SKM-1 treated with dmso at 0.1 percent for 144 hours (cell line): ENCODE results near the gene ZIC2.

ENCODE experiments used
- DNase-seq: peaks from one replicate; lab custom pipeline; 2025; ENCODE audit not compliant: unreplicated experiment; lab: John Stamatoyannopoulos, UW

Gene ZIC2

DNA sequence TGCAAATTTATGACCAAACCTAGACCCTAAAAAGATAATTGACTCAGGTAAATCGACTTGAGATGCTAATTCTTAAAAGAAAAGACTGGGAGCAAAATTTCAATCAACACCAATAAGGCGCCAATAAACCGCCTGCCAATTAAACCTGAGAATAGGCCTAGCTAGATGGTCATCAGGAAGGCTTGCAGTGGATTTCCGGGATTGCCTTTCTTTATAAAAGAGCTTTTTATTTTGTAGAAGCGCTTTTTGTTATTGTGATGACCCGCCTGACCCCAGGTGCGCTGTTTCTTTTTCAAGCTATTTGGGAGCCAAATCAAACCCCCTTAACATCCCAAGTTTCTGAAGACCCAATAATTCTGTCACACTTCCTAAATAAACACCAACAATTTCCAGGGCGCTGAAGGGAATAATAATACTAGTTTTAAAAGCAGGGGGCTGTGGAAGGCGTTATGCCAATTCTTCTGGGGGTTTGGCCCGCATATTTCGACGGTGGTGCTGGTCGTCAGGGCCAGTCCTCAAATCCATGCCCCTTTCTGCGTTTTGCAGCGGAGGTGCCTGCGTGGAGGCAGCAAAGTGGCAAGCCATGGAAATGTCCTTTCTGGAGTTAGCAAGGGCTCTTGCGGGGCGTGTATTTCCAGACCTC, 7.2 kb upstream of the ZIC2 start:
- no peak for DNase-seq

DNA sequence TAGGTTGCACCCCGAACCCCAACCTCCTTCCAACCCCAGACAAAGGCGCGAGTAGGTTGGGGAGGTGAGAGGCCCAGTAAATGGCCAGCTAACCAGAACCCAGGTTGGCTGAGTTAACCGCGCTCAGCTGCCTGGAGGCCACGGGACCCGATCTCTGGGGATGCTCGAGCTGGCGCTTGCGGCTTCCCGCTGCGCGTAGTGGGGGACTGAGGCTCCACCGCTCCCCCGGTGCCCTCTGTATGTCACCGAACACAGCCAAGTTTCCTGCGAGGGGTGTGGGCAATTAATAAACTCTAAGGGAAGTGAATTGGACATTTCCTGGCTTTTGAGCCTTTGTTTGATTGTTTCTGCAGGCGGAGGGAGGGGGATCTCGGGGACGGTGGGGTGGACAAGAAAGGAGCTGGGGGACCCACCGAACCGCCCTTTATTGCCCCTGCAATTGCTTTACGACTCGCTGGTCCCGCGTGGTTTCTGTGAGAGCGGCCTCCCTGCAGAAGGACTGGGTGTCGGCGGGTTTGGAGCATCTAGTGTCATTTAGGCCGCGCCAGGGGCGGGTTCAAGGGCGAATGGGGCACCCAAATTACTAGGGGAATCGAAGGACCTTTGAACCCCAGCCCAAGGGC, 6.5 kb upstream of the ZIC2 start:
- DNase-seq, result no peak

GRCh38 chr13:99975626-99976025, 6.0 kb upstream of the ZIC2 start:
- no peak for DNase-seq

- DNase-seq, result no peak
These were observed 5.0 kb upstream of the ZIC2 start for GRCh38 chr13:99976575-99976974.

DNA sequence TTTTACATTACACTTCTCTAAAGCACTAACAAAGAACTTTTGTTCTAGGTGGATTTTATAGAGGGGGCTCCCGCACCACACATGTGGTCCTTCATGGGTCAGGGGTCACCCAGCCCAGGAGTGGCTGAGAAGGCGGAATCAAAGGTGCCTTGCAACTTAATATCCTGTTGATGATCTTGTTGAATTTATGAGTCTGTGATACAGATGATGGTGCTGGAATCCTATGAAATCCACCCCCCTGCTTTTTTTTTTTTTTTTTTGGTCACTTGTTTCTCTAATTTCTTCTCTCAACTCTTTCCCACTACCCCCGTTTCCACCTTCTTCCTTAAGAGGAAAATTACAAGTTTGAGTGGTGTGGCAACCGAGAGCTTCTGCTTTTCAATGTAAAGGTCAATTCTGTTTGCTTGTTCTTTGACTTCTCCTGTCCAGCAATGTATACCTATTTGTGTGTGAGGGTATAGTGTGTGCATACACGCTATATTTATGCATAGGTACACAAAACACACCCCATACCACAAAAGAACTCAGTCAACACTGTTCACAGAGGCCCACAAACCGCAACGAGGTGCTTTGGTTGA, 4.2 kb upstream of the ZIC2 start:
- no peak for DNase-seq

- no peak for DNase-seq
These were observed 3.4 kb upstream of the ZIC2 start for GRCh38 chr13:99977912-99978798.

DNA sequence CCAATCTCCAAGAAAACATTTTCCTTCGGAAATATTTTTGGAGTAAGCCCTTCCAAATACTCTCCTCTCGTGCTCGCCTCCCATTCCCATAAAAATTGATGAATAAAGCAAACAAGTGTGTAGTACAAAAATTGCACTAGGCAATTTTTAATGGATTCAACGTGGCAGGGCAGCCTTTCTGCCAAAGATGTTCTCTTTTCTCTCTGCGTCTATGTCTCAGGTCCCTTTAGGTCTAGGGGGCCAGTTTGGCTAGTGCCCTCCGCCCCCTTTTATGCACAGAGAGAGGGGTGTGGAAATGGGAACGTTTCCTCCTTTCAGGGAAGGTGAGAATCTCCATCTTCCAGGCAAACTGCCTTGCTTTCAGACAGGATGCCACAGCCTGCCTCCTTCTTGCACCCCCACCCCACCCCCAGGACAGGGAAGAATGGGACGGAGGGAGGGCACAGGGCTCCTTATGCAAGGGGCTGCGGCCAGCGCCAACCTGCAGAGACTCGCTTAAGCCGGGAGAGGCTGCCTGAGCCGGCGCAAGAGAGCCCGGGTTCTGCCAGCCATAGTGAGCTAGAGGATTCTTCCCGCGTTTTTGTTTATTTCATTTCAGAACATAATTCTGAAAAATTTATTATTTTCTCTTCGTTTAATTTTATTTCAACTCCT, 2.7 kb upstream of the ZIC2 start:
- no peak for DNase-seq

- no peak for DNase-seq
These were observed 2.0 kb upstream of the ZIC2 start for GRCh38 chr13:99979453-99980200.

- DNase-seq, result no peak
These were observed 1.3 kb upstream of the ZIC2 start for GRCh38 chr13:99980201-99980823.

DNA sequence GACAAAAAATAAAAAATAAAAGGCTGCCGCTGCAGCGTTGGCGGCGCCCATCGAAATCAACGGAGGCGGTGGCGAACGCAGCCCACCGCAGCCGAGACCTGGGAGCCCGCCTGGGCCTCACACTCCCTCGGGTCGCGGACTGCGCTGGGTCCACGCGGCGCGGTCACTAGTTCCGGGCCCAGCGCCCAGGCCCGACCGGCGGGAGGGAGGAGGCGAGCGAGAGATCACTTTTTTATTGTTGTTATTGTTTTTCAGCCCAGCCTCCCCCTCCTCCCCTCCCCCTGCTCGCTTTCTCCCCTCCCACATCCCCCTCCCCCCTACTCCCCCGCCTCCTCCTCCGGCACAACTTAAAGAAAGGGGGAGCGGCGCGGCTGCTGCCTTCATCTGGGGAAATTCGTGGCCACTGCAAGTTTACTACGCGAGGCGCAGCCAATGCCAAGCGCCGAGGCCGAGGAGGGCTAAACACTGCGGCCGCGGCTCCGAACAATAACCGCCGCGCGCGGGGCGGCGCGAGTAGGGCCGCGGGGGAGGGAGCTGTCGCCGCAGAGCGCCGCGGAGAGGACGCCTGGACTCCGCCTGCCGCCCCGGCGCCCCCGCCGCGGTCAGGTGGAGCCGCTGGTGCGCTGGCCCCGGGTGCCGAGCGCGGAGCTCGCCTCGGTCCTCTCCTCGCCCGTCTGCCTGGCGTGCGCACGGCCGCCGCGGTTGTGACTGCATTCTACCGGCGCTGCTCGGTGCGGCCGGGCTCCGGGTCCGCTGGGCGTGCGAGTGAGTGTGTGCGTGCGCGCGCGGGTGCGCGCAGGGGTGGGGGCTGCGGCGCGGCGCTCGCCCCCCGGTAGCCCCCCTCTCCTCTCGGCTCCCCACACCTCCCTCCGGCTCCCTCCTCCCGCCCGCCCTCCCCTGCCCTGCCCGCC, 505 bp upstream of the ZIC2 start:
- DNase-seq, result no peak

DNA sequence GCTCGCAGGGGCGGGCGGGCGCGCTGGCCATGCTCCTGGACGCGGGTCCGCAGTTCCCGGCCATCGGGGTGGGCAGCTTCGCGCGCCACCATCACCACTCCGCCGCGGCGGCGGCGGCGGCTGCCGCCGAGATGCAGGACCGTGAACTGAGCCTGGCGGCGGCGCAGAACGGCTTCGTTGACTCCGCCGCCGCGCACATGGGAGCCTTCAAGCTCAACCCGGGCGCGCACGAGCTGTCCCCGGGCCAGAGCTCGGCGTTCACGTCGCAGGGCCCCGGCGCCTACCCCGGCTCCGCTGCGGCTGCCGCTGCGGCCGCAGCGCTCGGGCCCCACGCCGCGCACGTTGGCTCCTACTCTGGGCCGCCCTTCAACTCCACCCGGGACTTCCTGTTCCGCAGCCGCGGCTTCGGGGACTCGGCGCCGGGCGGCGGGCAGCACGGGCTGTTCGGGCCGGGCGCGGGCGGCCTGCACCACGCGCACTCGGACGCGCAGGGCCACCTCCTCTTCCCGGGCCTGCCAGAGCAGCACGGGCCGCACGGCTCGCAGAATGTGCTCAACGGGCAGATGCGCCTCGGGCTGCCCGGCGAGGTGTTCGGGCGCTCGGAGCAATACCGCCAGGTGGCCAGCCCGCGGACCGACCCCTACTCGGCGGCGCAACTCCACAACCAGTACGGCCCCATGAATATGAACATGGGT, 599 bp downstream of the ZIC2 start:
- no peak for DNase-seq

DNA sequence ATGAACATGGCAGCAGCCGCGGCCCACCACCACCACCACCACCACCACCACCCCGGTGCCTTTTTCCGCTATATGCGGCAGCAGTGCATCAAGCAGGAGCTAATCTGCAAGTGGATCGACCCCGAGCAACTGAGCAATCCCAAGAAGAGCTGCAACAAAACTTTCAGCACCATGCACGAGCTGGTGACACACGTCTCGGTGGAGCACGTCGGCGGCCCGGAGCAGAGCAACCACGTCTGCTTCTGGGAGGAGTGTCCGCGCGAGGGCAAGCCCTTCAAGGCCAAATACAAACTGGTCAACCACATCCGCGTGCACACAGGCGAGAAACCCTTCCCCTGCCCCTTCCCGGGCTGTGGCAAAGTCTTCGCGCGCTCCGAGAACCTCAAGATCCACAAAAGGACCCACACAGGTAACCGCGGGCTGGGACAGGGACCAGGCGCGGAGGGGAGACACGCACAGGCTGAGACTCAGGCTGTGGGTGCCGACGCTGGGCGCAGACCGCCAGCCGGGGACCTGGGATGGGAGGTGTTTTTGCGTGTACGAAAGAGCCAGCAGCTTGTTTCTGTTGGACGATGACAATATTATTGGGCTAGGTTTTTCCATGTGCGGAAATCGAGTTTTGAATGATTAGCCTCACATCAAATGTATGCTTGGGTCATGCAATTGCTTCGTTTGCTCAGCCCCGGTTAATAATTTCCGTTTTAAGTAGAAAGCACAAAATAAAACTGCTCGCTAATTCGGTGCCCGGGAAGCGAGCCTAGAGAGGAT, 1.3 kb downstream of the ZIC2 start:
- DNase-seq, result no peak

- no peak for DNase-seq
These were observed 2.2 kb downstream of the ZIC2 start for GRCh38 chr13:99983499-99984401.

- no peak for DNase-seq
These were observed 3.1 kb downstream of the ZIC2 start for GRCh38 chr13:99984461-99985240.

DNA sequence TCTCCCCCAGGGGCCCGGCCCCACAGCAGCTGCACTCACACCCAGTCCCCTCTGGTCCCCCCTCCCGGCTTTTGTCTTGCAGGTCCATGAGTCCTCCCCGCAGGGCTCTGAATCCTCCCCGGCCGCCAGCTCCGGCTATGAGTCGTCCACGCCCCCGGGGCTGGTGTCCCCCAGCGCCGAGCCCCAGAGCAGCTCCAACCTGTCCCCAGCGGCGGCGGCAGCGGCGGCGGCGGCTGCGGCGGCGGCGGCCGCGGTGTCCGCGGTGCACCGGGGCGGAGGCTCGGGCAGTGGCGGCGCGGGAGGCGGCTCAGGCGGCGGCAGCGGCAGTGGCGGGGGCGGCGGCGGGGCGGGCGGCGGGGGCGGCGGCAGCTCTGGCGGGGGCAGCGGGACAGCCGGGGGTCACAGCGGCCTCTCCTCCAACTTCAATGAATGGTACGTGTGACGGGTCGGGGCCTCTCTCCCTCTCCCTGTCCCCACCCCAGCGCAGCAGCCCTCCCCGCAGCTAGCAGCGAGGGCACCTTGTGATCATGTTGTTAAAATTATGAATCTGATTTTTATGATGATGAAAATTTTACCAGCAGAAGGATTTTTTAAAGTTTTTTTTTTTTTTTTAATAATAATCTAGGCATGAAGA, 3.8 kb downstream of the ZIC2 start:
- no peak for DNase-seq
